Right ventricle myocardium superior (tissue), 1 donor: ENCODE results near the gene MTX1. TPM values are rescaled to one million over a fixed set of nuclear protein-coding genes. Genes with fewer than 3 reads are reported as not detected.
"Not testable (repeated sequence)": the region's sequence is repeated elsewhere in the genome, so short reads cannot be mapped to it uniquely, and the experiment has no call there.

Experiments
- ATAC-seq: fragments of 200-7000 bp; cut with Tn5 transposase; one replicate; pipeline ENCODE4 v1.9.1; 2020; ENCODE audit warnings: mild to moderate bottlenecking; ENCODE audit not compliant: poor library complexity
- DNase-seq: peaks from one replicate; pipeline ENCODE4 v3.0.0-alpha.2; 2020
- intact Hi-C: fragments of 100-400 bp; cut with DNase I; formaldehyde crosslinking; loops from one replicate; pipeline ENCODE4 v1.11.2; 2022
- total RNA-seq: library from RNA; stranded (reverse); fragmentation: NEBNext Ultra II Directional; extraction: Animal tissue kit (Norgen Biotek cat#: 25700); gene quantifications from one replicate; pipeline ENCODE4 v1.2.1, GENCODE V29; 2021
- donor health status: DM: no; HTN: yes; CAD: no; lungs with severe emphysema.

MTX1 gene
- total RNA-seq, 1 donor from 2014 or later = 16.4 TPM

GRCh38 chr1:155246796-155247195 lies 38.3 kb downstream of the MTX1 start:
- DNase-seq, ATAC-seq, intact Hi-C loops: not testable (repeated sequence)

- intact Hi-C loops = no loop called here
- ATAC-seq (no peak), DNase-seq (no peak)
Observed at GRCh38 chr1:155247667-155248553, 39.4 kb downstream of the MTX1 start.

GRCh38 chr1:155250246-155250632 lies 41.7 kb downstream of the MTX1 start:
- DNase-seq = no peak
- no peak for ATAC-seq
- intact Hi-C loops = loop anchor here (5.0 kb wide), 2 partner anchors 72 to 342 kb away; partner anchors contain the start of gene RUSC1

GRCh38 chr1:155250633-155251449 lies 42.3 kb downstream of the MTX1 start:
- peak; percentile 96 for DNase-seq
- intact Hi-C loops = loop anchor here (5.0 kb wide), 2 partner anchors 71 to 341 kb away; partner anchors contain the start of gene RUSC1
- ATAC-seq = peak; percentile 87

GRCh38 chr1:155251566-155251965 lies 43.1 kb downstream of the MTX1 start:
- intact Hi-C loops = loop anchor here (5.0 kb wide), 2 partner anchors 71 to 341 kb away; partner anchors contain the start of gene RUSC1

GRCh38 chr1:155253208-155253607 lies 44.7 kb downstream of the MTX1 start:
- DNase-seq (no peak), ATAC-seq (no peak)
- intact Hi-C loops = loop anchor here (5.0 kb wide), 2 partner anchors 69 to 339 kb away; partner anchors contain the start of gene RUSC1

More at GRCh38 chr1:155251566-155251965, 43.1 kb downstream of the MTX1 start:
- no peak for ATAC-seq
- DNase-seq = no peak

- ATAC-seq = no peak
- intact Hi-C loops = loop anchor here (5.0 kb wide), 2 partner anchors 69 to 339 kb away; partner anchors contain the start of gene RUSC1
- no peak for DNase-seq
Observed at GRCh38 chr1:155253797-155254196, 45.3 kb downstream of the MTX1 start.

- no peak for ATAC-seq
- intact Hi-C loops = loop anchor here (5.0 kb wide), 2 partner anchors 68 to 338 kb away; partner anchors contain the start of gene RUSC1
- DNase-seq = no peak
Observed at GRCh38 chr1:155254228-155254713, 45.8 kb downstream of the MTX1 start.

GRCh38 chr1:155254714-155255242 lies 46.3 kb downstream of the MTX1 start:
- DNase-seq = no peak
- ATAC-seq = peak; percentile 8
- intact Hi-C loops = loop anchor here (5.0 kb wide), 2 partner anchors 68 to 338 kb away; partner anchors contain the start of gene RUSC1

GRCh38 chr1:155255243-155256007 lies 46.9 kb downstream of the MTX1 start, which contains the start of gene ENTREP3:
Gene ENTREP3, minus strand, starts transcription at chr1:155255483. Its CDS starts 606 bp downstream, at chr1:155254877.
- peak; percentile 94 for ATAC-seq
- peak; percentile 94 for DNase-seq
- intact Hi-C loops = no loop called here

GRCh38 chr1:155256058-155256852 lies 47.8 kb downstream of the MTX1 start:
- ATAC-seq (peak; percentile 8), DNase-seq (no peak)
- intact Hi-C loops = no loop called here

- intact Hi-C loops = no loop called here
- ATAC-seq = no peak
- no peak for DNase-seq
Observed at GRCh38 chr1:155260276-155260675, 51.8 kb downstream of the MTX1 start.

- intact Hi-C loops = no loop called here
- no peak for DNase-seq
- no peak for ATAC-seq
Observed at GRCh38 chr1:155261493-155261851, 53.0 kb downstream of the MTX1 start.

- DNase-seq = peak; percentile 96
- ATAC-seq = peak; percentile 97
- intact Hi-C loops = no loop called here
Observed at GRCh38 chr1:155261852-155262673, 53.6 kb downstream of the MTX1 start, which contains the start of gene SCAMP3. Gene SCAMP3, minus strand, starts transcription at chr1:155262360. Its CDS starts 209 bp downstream, at chr1:155262151.

GRCh38 chr1:155263067-155263466 lies 54.6 kb downstream of the MTX1 start:
- DNase-seq = no peak
- ATAC-seq = no peak
- intact Hi-C loops = no loop called here
